ENCODE data around the gene KRTAP1-5.

- TF ChIP-seq POLR2A (IDR thresholded peaks at IDR 0.05), result no peak
- TF ChIP-seq CTCF (IDR thresholded peaks at IDR 0.05), result no peak
Measured at GRCh38 chr17:41004397-41004796, 22.6 kb downstream of the KRTAP1-5 start.

Data from Peyer's patch (tissue), 4 donors.